ENCODE results near the gene CDH4.

The CDH4 gene

DNA sequence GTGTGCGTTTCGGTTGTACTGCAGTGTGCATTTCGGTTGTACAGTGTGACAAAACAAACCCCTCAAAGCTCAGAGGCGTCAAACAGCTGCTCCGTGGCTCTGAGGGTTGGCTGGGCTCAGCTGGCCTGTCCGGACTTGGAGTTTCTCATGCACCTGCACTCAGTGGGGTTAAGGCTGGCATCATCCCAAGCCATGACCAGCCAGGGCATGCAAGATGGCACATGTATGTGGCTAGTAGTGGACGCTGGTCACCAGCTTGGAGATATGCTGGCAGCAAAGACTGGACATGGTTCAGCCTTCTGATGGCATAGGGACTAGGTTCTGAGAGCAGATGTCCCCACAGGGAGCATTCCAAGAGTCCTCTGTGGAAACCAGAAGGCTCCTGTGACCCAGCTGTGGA is 187.2 kb downstream of the CDH4 start (continued):
- TF ChIP-seq, protein P1, sequence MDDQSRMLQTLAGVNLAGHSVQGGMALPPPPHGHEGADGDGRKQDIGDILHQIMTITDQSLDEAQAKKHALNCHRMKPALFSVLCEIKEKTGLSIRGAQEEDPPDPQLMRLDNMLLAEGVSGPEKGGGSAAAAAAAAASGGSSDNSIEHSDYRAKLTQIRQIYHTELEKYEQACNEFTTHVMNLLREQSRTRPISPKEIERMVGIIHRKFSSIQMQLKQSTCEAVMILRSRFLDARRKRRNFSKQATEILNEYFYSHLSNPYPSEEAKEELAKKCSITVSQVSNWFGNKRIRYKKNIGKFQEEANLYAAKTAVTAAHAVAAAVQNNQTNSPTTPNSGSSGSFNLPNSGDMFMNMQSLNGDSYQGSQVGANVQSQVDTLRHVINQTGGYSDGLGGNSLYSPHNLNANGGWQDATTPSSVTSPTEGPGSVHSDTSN (CRISPR knock-in tag; IDR thresholded peaks at IDR 0.05): no peak
- TF ChIP-seq KLF1 (tag by site-specific recombination; IDR thresholded peaks at IDR 0.05) (no peak), ZNF521 (tag by site-specific recombination; IDR thresholded peaks at IDR 0.05) (no peak), MYNN (tag by site-specific recombination; IDR thresholded peaks at IDR 0.05; ENCODE audit: borderline replicate concordance) (no peak), CTCF (tag by site-specific recombination; IDR thresholded peaks at IDR 0.05) (no peak), ZNF510 (tag by site-specific recombination; IDR thresholded peaks at IDR 0.05; ENCODE audit: insufficient replicate concordance) (no peak), ZIC2 (tag by site-specific recombination; IDR thresholded peaks at IDR 0.05) (no peak)
- TF ChIP-seq, protein P2, sequence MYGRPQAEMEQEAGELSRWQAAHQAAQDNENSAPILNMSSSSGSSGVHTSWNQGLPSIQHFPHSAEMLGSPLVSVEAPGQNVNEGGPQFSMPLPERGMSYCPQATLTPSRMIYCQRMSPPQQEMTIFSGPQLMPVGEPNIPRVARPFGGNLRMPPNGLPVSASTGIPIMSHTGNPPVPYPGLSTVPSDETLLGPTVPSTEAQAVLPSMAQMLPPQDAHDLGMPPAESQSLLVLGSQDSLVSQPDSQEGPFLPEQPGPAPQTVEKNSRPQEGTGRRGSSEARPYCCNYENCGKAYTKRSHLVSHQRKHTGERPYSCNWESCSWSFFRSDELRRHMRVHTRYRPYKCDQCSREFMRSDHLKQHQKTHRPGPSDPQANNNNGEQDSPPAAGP (tag by site-specific recombination; IDR thresholded peaks at IDR 0.05): no peak

DNA sequence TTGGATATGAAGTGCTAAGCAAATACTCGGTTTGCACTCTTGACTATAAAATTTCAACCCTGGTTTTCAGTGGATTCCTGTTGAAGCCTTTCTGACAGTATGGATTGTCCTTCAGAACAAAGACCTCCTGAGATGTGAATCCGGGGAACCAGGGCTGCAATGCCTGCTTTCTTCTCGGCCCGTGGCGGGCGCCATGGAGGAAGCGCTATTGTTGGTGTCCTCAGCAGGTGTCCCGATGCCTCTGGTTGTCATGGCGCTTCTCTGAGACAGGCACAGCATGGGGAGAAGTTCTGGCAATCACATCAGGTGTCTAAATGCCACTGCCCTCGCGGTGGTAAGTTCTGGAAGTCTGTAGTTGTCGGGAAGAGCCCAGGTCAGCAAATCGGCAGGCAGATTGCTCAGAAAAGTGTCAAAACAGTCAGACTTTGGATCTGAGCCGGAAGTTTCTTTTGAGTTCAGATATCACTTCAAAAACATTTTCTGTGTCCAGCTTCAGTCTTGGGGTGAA is 188.5 kb downstream of the CDH4 start:
- Histone ChIP-seq H3K9me3 (ENCODE audit: control insufficient read depth, insufficient read depth, low read depth, low read length) (no peaks in the 10 kb centered on the region), H3K36me3 (ENCODE audit: control insufficient read depth in 2 of 2, insufficient read depth in 1 of 2, low read length in 2 of 2) (no peaks in the 10 kb centered on the region), H3K27ac (ENCODE audit: extremely low read depth, low read depth, low read length) (no peak overlapping the region), H3K4me1 (ENCODE audit: control insufficient read depth, insufficient read depth, low read length) (peaks cover 28% of the 10 kb centered on the region), H3K4me3 (ENCODE audit: low read depth, low read length) (no peak overlapping the region)
- TF ChIP-seq SCRT1 (tag by site-specific recombination; IDR thresholded peaks at IDR 0.05; ENCODE audit: borderline replicate concordance) (no peak), WT1 (tag by site-specific recombination; IDR thresholded peaks at IDR 0.05) (no peak), ZNF776 (tag by site-specific recombination; IDR thresholded peaks at IDR 0.05; ENCODE audit: borderline replicate concordance) (no peak), TCF7L2 (IDR thresholded peaks at IDR 0.05; ENCODE audit: borderline replicate concordance, low read depth, low read length) (no peak), ZNF792 (tag by site-specific recombination; IDR thresholded peaks at IDR 0.05) (no peak), RBAK (tag by site-specific recombination; IDR thresholded peaks at IDR 0.05) (no peak), ZSCAN16 (tag by site-specific recombination; IDR thresholded peaks at IDR 0.05) (no peak), ZNF580 (tag by site-specific recombination; IDR thresholded peaks at IDR 0.05) (no peak), SP3 (tag by site-specific recombination; IDR thresholded peaks at IDR 0.05) (no peak), ZNF19 (tag by site-specific recombination; IDR thresholded peaks at IDR 0.05; ENCODE audit: low read depth) (no peak), ZNF692 (tag by site-specific recombination; IDR thresholded peaks at IDR 0.05) (no peak), SP2 (tag by site-specific recombination; IDR thresholded peaks at IDR 0.05) (no peak)
- TF ChIP-seq, protein P3, sequence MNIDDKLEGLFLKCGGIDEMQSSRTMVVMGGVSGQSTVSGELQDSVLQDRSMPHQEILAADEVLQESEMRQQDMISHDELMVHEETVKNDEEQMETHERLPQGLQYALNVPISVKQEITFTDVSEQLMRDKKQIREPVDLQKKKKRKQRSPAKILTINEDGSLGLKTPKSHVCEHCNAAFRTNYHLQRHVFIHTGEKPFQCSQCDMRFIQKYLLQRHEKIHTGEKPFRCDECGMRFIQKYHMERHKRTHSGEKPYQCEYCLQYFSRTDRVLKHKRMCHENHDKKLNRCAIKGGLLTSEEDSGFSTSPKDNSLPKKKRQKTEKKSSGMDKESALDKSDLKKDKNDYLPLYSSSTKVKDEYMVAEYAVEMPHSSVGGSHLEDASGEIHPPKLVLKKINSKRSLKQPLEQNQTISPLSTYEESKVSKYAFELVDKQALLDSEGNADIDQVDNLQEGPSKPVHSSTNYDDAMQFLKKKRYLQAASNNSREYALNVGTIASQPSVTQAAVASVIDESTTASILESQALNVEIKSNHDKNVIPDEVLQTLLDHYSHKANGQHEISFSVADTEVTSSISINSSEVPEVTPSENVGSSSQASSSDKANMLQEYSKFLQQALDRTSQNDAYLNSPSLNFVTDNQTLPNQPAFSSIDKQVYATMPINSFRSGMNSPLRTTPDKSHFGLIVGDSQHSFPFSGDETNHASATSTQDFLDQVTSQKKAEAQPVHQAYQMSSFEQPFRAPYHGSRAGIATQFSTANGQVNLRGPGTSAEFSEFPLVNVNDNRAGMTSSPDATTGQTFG (tag by site-specific recombination; IDR thresholded peaks at IDR 0.05; ENCODE audit: borderline replicate concordance): no peak
- ChIA-PET POLR2A (no interaction called here), CTCF (no interaction called here)
